AG04449 (cell line): Measurements from ENCODE around the gene TBC1D1.

Experiments used
- CTCF ChIA-PET: fragments of 350-600 bp; formaldehyde crosslinking; extraction: SDS; loops from one replicate; lab custom pipeline; 2021; ENCODE audit warnings: antibody characterized with exemption; lab: Yijun Ruan, JAX
- POLR2A ChIA-PET: fragments of 400-600, 350-600 bp; formaldehyde crosslinking; extraction: SDS; loops from one replicate; lab custom pipeline; 2020; ENCODE audit warnings: antibody characterized with exemption, inconsistent platforms; lab: Yijun Ruan, JAX
- DNase-seq: peaks from one replicate; pipeline ENCODE4 v3.0.0-alpha.2; 2010; ENCODE audit warnings: low read depth, low spot score
- H3K4me3 ChIP-seq: 2 replicates; pipeline ENCODE4 v1.5.1; 2011; ENCODE audit warnings: low read depth, mild to moderate bottlenecking, control low read depth, low read length
- TF ChIP-seq, protein P1 (sequence below): IDR thresholded peaks from one replicate; pipeline ENCODE4 v1.5.1; 2011; ENCODE audit warnings: mild to moderate bottlenecking, moderate library complexity, low read length, control low read depth, inconsistent platforms; ENCODE audit not compliant: insufficient read depth; ENCODE audit errors: missing control alignments

Gene TBC1D1

GRCh38 chr4:38162240-38162784, 271.4 kb downstream of the TBC1D1 start:
- POLR2A ChIA-PET = interaction anchor here (0.5 to 0.7 kb wide), 2 partner anchors 195 to 338 kb away, joined by 3 read pairs; no protein-coding TSS in a partner anchor
- TF ChIP-seq, protein P1, sequence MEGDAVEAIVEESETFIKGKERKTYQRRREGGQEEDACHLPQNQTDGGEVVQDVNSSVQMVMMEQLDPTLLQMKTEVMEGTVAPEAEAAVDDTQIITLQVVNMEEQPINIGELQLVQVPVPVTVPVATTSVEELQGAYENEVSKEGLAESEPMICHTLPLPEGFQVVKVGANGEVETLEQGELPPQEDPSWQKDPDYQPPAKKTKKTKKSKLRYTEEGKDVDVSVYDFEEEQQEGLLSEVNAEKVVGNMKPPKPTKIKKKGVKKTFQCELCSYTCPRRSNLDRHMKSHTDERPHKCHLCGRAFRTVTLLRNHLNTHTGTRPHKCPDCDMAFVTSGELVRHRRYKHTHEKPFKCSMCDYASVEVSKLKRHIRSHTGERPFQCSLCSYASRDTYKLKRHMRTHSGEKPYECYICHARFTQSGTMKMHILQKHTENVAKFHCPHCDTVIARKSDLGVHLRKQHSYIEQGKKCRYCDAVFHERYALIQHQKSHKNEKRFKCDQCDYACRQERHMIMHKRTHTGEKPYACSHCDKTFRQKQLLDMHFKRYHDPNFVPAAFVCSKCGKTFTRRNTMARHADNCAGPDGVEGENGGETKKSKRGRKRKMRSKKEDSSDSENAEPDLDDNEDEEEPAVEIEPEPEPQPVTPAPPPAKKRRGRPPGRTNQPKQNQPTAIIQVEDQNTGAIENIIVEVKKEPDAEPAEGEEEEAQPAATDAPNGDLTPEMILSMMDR = no peak
- DNase-seq = no peak
- CTCF ChIA-PET = interaction anchor here (0.6 to 3.3 kb wide), 6 partner anchors 10 to 569 kb away, joined by 3 to 21 read pairs (median 4); no protein-coding TSS in a partner anchor
- no peak overlapping the region for H3K4me3 ChIP-seq

DNA sequence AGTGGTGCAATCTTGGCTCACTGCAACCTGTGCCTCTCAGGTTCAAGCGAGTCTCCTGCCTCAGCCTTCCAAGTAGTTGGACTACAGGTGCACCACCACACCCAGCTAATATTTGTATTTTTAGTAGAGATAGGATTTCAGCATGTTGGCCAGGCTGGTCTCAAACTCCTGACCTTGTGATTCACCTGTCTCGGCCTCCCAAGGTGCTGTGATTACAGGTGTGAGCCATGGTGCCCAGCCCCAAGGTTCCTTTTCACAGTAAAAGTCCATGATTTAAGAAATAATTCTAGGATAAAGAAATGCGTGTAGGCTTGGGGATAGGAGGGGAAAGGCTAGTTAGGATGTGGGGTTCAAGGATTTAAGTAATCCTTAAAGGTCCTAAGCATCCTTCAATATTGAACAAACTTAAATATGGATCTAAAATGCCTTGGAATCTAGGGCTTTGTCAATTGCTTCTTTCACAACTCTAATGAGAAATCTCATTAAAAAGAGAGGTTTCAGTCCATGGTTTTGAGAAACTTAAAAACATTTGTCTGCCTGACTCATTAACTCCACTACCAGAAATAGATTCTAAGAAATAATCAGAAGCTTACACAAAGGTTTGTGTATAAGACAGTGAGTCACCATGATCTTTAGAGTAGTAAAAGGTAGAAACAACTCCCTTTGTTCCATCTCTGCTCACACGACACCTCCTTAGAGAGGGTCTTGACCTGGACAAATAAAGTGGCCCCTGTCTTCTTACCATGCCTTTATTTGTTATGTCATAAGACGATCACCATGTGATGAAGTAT, 272.5 kb downstream of the TBC1D1 start:
- H3K4me3 ChIP-seq = no peak overlapping the region
- ChIA-PET CTCF (interaction anchor here (0.6 to 1.7 kb wide), 4 partner anchors 16 to 567 kb away, joined by 3 to 5 read pairs (median 4); no protein-coding TSS in a partner anchor), POLR2A (no interaction called here)
- TF ChIP-seq, protein P1 = no peak
- no peak for DNase-seq

DNA sequence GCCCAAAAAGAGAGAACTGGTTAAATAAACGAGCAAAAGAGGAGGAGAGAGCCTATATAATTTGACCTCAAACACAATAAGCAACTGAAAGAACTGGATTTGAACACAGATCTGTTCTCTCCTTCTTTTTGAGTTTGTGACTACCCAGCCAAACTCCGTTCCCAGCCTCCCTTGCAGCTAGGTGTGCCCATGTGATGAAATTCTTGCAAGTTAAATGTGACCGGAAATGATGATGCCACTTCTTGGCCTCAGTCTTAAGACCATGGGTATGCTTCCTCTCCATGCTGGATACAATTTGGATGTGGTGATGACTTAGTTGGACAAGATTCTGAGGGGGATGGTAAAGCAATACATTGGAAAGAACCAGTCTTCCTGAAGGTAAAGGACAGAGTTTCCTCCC, 273.5 kb downstream of the TBC1D1 start:
- DNase-seq = no peak
- H3K4me3 ChIP-seq = no peak overlapping the region
- CTCF ChIA-PET = interaction anchor here (1.2 to 1.7 kb wide), 2 partner anchors 15 to 566 kb away, joined by 3 to 5 read pairs; no protein-coding TSS in a partner anchor
- TF ChIP-seq, protein P1 = no peak
- POLR2A ChIA-PET = no interaction called here

GRCh38 chr4:38166082-38166481, 275.2 kb downstream of the TBC1D1 start:
- TF ChIP-seq, protein P1 = no peak
- no peak overlapping the region for H3K4me3 ChIP-seq
- CTCF ChIA-PET = interaction anchor here (0.6 to 1.9 kb wide), 4 partner anchors 13 to 564 kb away, joined by 3 to 14 read pairs (median 3); no protein-coding TSS in a partner anchor
- POLR2A ChIA-PET = no interaction called here
- no peak for DNase-seq

GRCh38 chr4:38166768-38167167, 275.9 kb downstream of the TBC1D1 start:
- ChIA-PET CTCF (interaction anchor here (1.1 to 1.9 kb wide), 5 partner anchors 13 to 593 kb away, joined by 3 to 14 read pairs (median 3); no protein-coding TSS in a partner anchor), POLR2A (no interaction called here)
- TF ChIP-seq, protein P1 = no peak
- no peak overlapping the region for H3K4me3 ChIP-seq
- no peak for DNase-seq

- H3K4me3 ChIP-seq = no peak overlapping the region
- TF ChIP-seq, protein P1 = no peak
- CTCF ChIA-PET = interaction anchor here (4.3 kb wide), 1 partner anchor 12 kb away, joined by 37 read pairs; no protein-coding TSS in a partner anchor
- DNase-seq = no peak
- POLR2A ChIA-PET = no interaction called here
Observed at GRCh38 chr4:38167973-38168372, 277.1 kb downstream of the TBC1D1 start.
